Esophagus squamous epithelium (tissue), 5 donors: Measurements from ENCODE around the gene ALDH3A1. TPM values are rescaled to one million over a fixed set of nuclear protein-coding genes. Genes with fewer than 3 reads are reported as not detected.

Experiments
- DNase-seq: peaks from one replicate; lab custom pipeline; 2025; lab: John Stamatoyannopoulos, UW
- H3K27ac ChIP-seq, 4 donors: fragments of 200-600 bp; sonication (generic); one replicate each; pipeline ENCODE4 v1.5.1; 2016 to 2019; ENCODE audit warnings: mild to moderate bottlenecking in 1 of 4
- H3K27me3 ChIP-seq, 4 donors: fragments of 200-600 bp; sonication (generic); 1 replicate in 3 of 4; 2 replicates in 1 of 4; pipeline versions ENCODE4 v1.5.1 to v1.6.0; 2017 to 2021; ENCODE audit warnings: antibody characterized with exemption in 1 of 4
- H3K36me3 ChIP-seq, 3 donors: fragments of 200-600 bp; sonication (generic); one replicate each; pipeline ENCODE4 v1.5.1; 2016 to 2019
- H3K4me1 ChIP-seq, 3 donors: fragments of 200-600 bp; sonication (generic); one replicate each; pipeline ENCODE4 v1.5.1; 2017 to 2019
- H3K4me3 ChIP-seq, 4 donors: fragments of 200-600 bp; sonication (generic); 1 replicate in 3 of 4; 2 replicates in 1 of 4; pipeline ENCODE4 v1.5.1; 2016 to 2019; ENCODE audit warnings: mild to moderate bottlenecking in 2 of 4, moderate library complexity in 1 of 4
- H3K9me3 ChIP-seq, 3 donors: fragments of 200-600 bp; sonication (generic); one replicate each; pipeline ENCODE4 v1.5.1; 2016 to 2019
- POLR2A ChIP-seq, 4 donors: fragments of 450-650 bp; IDR thresholded peaks; one replicate each; pipeline ENCODE4 v1.6.1; 2017; ENCODE audit warnings: antibody characterized with exemption in 4 of 4, mild to moderate bottlenecking in 4 of 4, moderate library complexity in 3 of 4
- WGBS, 2 donors: methylation state at CpG; one replicate each; pipeline ENCODE4 v1.1.5; 2018; 5-methylcytosine and 5-hydroxymethylcytosine counted together
- intact Hi-C: fragments of 100-400 bp; cut with DNase I; formaldehyde crosslinking; loops from one replicate; pipeline ENCODE4 v1.15.0; 2022
- total RNA-seq, 4 donors: library from RNA; depleted of rRNA; stranded (reverse); fragments of >200 nt; gene quantifications; one replicate each; pipeline ENCODE4 v1.1.0, GENCODE V29; 2016
- TF ChIP-seq, protein P1 (sequence below), 6 experiments: fragments of 450-650 bp in 4 of 6; fragments of 200-600 bp in 2 of 6; sonication (generic) in 2 of 6; IDR thresholded peaks; one replicate each; pipeline ENCODE4 v1.5.1; 2016 to 2019; ENCODE audit warnings: antibody characterized with exemption in 6 of 6, mild to moderate bottlenecking in 4 of 6, moderate library complexity in 4 of 6
- donor health status: DM: yes; HTN: yes; CAD: no.

The ALDH3A1 gene
- total RNA-seq, 4 donors from 2014 or later: 480 to 2,454 (median 606) TPM

DNA sequence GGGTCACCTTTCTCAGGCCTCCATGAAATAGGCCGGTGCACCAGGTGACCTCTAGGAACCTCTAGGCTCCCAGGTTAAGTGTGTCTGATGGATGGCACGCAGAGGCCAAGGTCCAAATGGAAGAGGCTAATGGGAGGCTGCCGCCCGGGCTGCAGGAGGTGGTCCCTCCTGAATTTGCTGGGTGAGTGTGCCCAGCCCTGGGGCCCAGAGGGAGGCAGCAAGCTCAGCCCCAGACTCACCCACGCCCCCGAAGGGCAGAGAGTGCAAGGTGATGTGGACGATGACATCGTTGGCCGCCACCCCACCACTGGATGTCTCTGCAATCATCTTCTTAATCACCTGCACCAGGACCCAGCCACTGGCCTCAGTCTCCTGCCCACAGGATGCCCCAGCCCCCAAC, 9.3 kb downstream of the ALDH3A1 start:
- Histone ChIP-seq H3K27me3 (no peaks in the 10 kb centered on the region), H3K4me1 (peaks cover 0 to 22% (median 0%) of the 10 kb centered on the region in 3 donors), H3K9me3 (no peaks in the 10 kb centered on the region), H3K27ac (no peak overlapping the region), H3K4me3 (no peak overlapping the region), H3K36me3 (peaks cover 0 to 68% (median 0%) of the 10 kb centered on the region in 3 donors)
- intact Hi-C loops: no loop called here
- TF ChIP-seq POLR2A (IDR thresholded peaks at IDR 0.05): no peak
- no peak for DNase-seq
- 70 to 79% methylated on average over 2 to 7 of the region's 9 CpGs for WGBS, 2 donors

- Histone ChIP-seq H3K9me3 (no peaks in the 10 kb centered on the region), H3K27me3 (no peaks in the 10 kb centered on the region), H3K4me1 (peaks cover 0 to 15% (median 0%) of the 10 kb centered on the region in 3 donors), H3K27ac (no peak overlapping the region), H3K4me3 (no peak overlapping the region), H3K36me3 (peaks cover 0 to 62% (median 0%) of the 10 kb centered on the region in 3 donors)
- TF ChIP-seq, protein P1, sequence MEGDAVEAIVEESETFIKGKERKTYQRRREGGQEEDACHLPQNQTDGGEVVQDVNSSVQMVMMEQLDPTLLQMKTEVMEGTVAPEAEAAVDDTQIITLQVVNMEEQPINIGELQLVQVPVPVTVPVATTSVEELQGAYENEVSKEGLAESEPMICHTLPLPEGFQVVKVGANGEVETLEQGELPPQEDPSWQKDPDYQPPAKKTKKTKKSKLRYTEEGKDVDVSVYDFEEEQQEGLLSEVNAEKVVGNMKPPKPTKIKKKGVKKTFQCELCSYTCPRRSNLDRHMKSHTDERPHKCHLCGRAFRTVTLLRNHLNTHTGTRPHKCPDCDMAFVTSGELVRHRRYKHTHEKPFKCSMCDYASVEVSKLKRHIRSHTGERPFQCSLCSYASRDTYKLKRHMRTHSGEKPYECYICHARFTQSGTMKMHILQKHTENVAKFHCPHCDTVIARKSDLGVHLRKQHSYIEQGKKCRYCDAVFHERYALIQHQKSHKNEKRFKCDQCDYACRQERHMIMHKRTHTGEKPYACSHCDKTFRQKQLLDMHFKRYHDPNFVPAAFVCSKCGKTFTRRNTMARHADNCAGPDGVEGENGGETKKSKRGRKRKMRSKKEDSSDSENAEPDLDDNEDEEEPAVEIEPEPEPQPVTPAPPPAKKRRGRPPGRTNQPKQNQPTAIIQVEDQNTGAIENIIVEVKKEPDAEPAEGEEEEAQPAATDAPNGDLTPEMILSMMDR (IDR thresholded peaks at IDR 0.05): no peak
- no peak for TF ChIP-seq POLR2A (IDR thresholded peaks at IDR 0.05)
- WGBS, 2 donors: 91 to 93% methylated on average over 11 to 13 of the region's 14 CpGs
- DNase-seq: no peak
- intact Hi-C loops: no loop called here
Measured at GRCh38 chr17:19738073-19738449, 10.0 kb downstream of the ALDH3A1 start.

GRCh38 chr17:19737305-19738072, 10.6 kb downstream of the ALDH3A1 start:
- Histone ChIP-seq H3K27ac (no peak overlapping the region), H3K4me1 (peaks cover 0 to 9% (median 0%) of the 10 kb centered on the region in 3 donors), H3K27me3 (no peaks in the 10 kb centered on the region), H3K9me3 (no peaks in the 10 kb centered on the region), H3K4me3 (no peak overlapping the region), H3K36me3 (peaks cover 0 to 56% (median 0%) of the 10 kb centered on the region in 3 donors)
- TF ChIP-seq POLR2A (IDR thresholded peaks at IDR 0.05): no peak
- TF ChIP-seq, protein P1 (IDR thresholded peaks at IDR 0.05): no peak
- DNase-seq: no peak
- intact Hi-C loops: no loop called here
- 70 to 80% methylated on average over 6 of the region's 15 CpGs for WGBS, 2 donors

DNA sequence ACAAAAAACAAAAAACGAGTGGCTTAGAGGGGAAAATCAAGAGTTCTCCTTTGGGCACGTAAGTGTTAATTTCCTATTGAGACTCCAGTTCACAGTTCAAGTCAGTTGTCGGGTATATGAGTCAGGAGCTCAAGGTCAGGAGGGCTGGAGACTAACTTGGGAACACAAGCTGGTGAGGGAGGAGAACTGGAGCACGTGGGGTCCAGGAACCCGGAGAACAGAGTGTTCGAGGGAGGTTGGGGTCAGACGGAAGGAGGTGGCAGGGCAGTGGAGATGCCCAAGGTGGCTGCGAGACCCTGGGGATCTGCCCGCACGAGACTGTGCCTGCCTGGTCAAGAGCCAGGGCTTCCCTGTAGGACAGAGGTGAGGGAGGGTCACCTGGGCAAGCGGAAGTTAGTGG, 12.0 kb downstream of the ALDH3A1 start:
- TF ChIP-seq, protein P1 (IDR thresholded peaks at IDR 0.05): no peak
- no peak for TF ChIP-seq POLR2A (IDR thresholded peaks at IDR 0.05)
- Histone ChIP-seq H3K4me1 (peaks cover 0 to 3% (median 0%) of the 10 kb centered on the region in 3 donors), H3K27ac (no peak overlapping the region), H3K27me3 (no peaks in the 10 kb centered on the region), H3K9me3 (no peaks in the 10 kb centered on the region), H3K36me3 (peaks cover 0 to 42% (median 0%) of the 10 kb centered on the region in 3 donors), H3K4me3 (no peak overlapping the region)
- DNase-seq: no peak
- intact Hi-C loops: no loop called here
- 56 to 58% methylated on average over 8 to 10 of the region's 11 CpGs for WGBS, 2 donors

GRCh38 chr17:19733953-19734526, 14.1 kb downstream of the ALDH3A1 start:
- no peak overlapping the region for H3K4me3 ChIP-seq
- peaks cover 0 to 22% (median 0%) of the 10 kb centered on the region in 3 donors for H3K36me3 ChIP-seq
- WGBS, 2 donors: 74 to 82% methylated on average over 11 of the region's 11 CpGs
- no peaks in the 10 kb centered on the region for H3K27me3 ChIP-seq
- H3K4me1 ChIP-seq: peaks cover 1 to 19% (median 6%) of the 10 kb centered on the region in 3 donors
- DNase-seq: no peak
- no peak overlapping the region for H3K27ac ChIP-seq
- intact Hi-C loops: no loop called here
- no peak for TF ChIP-seq POLR2A (IDR thresholded peaks at IDR 0.05)
- TF ChIP-seq, protein P1 (IDR thresholded peaks at IDR 0.05): no peak
- H3K9me3 ChIP-seq: no peaks in the 10 kb centered on the region
